TTC549 (cell line): Measurements from ENCODE around the gene PHLPP2.
"Not testable (repeated sequence)": the region's sequence is repeated elsewhere in the genome, so short reads cannot be mapped to it uniquely, and the experiment has no call there.

Experiments
- FAIRE-seq: peaks from 2 replicates; lab custom pipeline; 2012; peaks lifted over from hg19 to GRCh38; lab: Jason Lieb, UNC

PHLPP2 gene

DNA sequence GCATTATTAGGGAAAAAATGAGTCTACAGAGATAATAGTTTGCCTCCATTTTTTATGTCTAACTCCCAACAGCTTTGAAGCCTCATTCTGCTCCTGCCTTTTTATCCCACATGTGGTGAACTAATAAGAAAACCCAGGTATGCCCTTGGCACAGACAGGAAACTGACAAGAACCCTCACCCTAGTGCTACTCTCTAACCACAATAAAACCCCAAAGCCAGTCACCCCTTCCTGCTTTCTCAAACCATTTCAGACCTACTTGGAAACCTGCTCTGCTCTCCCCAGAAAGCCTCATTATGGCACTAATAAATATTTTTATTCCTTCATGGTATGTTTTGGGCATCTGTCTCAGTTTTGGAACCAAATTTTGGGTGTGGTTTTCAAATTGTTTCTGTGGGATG is 102.4 kb downstream of the PHLPP2 start:
- no peak for FAIRE-seq

DNA sequence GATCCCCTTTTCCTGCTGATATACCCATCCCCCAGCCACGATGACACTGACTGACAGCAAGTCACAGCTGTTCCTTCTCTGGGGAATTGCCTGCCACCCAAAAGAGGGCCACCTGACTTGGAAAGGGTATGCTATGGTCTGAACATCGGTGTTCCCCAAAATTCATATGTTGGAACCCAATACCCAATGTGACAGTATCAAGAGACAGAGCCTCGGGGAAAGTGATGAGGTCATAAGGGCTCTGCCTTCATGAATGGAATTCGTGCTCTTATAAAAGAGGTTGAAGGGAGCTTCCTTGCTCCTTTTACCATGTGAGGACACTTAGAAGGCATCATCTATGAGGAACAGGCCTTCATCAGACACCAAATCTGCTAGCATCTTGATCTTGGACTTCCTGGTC is 106.1 kb downstream of the PHLPP2 start:
- FAIRE-seq = no peak

DNA sequence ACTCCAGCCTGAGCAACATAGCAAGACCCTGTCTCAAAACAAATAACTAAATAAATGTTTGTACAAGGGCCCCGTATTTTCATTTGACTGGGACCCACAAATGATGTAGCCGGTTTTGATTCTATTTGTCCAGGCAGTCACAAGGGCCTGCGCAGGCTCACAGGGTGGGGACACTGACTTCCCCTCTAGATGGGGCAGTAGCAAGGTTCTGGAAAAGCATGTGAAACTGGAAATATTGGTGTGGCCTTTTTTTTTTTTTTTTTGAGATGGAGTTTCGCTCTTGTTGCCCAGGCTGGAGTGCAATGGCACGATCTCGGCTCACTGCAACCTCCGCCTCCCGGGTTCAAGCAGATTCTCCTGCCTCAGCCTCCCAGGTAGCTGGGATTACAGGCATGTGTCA is 109.5 kb downstream of the PHLPP2 start:
- not testable (repeated sequence) for FAIRE-seq

DNA sequence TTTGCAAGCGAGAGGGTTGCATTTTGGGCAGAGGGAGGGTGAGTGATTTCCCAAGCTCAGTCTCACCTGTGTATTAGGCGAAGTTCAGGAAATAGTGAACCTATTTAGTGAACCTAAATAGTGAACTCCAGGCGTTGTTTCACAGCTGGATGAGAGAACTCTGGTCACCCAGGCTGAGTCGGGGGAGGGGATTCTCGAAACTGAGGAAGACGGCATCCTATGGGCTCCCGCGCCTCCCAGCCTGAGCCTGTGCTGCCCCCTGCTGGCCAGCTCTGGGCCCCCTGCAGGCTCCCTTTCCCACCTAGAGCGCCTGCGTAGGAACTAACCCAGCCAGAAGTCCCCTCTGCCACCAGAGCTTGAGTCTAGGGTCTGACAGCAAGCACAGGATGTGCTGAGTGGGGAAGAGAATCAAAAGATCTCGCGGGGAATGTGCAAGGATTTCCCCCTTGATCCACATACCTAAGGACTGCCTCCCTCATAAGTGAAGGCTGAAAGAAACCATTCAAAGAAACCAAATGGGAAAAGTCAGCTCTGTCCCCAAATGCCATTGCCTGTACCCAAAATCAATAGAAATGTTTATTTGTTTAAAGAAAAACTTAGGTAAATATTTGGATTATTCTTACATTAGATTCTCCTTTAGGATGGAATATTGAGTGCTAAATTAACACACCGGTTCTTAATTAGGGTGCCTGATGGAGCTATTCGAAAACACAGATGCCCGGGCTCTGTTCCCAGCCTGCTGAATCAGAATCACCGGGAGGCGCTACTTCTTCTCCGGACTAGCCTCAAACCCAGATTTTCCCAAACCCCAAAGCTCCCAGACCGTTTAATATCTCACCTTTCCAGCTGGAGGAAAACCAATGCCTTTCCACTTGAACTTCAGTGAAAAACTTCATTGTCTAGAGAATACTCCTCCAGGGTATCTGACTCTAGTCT is 113.3 kb downstream of the PHLPP2 start:
- FAIRE-seq = no peak

DNA sequence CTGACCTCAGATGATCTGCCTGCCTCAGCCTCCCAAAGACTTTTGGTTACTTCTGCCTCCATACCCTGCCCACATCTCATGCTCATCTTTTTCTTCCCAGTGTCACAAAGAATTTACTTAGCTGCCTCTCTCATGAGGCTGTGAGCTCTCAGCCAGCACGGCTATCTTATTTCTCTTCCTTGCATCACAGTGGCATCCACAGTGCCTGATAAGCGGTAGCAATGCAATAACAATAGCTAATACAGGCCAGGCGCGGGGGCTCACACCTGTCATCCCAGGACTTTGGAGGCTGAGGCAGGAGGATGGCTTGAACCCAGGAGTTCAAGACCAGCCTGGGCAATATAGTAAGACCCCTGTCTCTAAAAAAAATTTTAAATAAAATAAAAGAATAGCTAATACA is 114.1 kb downstream of the PHLPP2 start:
- FAIRE-seq = no peak

DNA sequence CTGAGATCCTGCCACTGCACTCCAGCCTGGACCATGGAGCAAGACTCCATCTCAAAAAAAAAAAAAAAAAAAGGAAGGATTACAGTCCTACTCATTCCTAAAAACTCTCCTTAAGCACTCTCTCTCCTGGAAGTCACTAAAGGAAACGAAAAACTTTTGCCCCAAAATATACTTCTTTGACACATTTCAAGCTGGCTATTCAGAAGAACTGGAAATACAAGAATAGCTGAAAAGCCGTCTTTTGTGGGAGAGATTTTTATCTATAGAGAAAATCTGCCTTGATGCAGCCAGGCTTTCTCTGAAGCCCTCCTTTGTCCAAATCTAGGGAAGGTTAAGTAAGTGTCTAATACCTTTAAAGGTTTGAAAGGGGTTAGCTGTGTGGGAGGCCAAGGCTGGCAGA is 115.4 kb downstream of the PHLPP2 start:
- no peak for FAIRE-seq

DNA sequence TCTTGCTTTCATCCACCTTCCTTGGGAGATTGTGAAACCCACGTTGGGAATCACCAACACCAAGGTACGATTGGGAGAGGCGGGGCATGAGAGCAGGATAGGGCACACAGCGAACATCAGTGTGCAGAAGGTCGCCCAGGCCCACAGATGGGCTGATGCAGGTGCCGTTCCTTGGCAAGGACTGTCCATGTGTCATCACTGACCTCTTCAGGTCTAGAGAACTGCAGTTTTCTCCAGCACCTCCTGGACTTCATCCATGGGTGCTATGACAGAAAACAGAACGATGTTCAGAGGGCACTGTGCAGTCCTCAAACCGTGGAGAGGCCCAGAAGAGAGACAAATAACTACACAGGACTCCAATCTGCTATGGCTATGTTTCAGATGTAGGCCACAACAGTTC is 123.7 kb downstream of the PHLPP2 start:
- no peak for FAIRE-seq

DNA sequence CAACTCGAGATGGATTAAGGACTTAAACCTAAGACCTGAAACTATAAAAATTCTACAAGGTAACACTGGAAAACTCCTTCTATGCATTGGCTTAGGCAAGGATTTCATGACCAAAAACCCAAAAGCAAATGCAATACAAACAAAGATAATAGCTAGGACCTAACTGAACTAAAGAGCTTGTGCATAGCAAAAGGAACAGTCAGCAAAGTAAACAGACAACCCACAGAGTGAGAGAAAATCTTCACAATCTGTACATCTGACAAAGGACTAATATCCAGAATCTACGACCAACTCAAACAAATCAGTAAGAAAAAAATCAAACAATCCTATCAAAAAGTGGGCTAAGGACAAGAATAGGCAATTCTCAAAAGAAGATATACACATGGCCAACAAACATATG is 126.1 kb downstream of the PHLPP2 start:
- not testable (repeated sequence) for FAIRE-seq

DNA sequence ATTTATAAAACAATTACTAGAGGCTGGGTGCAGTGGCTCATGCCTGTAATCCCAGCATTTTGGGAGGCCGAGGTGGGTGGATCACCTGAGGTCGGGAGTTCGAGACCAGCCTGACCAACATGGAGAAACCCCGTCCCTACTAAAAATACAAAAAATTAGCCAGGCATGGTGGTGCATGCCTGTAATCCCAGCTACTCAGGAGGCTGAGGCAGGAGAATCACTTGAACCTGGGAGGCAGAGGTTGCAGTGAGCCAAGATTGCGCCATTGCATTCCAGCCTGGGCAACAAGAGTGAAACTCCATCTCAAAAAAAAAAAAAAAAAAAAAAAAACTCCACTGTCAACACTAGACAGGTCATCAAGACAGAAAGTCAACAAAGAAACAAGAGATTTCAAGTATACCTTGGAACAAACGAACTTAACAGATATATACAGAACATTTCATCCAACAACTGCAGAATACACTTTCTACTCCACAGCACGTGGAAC is 129.1 kb downstream of the PHLPP2 start:
- not testable (repeated sequence) for FAIRE-seq
